HepG2 (cell line): ENCODE measurements around the gene HECTD2. TPM values are rescaled to one million over a fixed set of nuclear protein-coding genes. Genes with fewer than 3 reads are reported as not detected.

Source experiments
- ATAC-seq: fragments of 200-7000 bp; cut with Tn5 transposase; 3 replicates; pipeline ENCODE4 v1.9.1; 2020; ENCODE audit warnings: mild to moderate bottlenecking, moderate library complexity
- Bru-seq: library from RNA; stranded (reverse); fragments of 400-500 nt; gene quantifications from one replicate; lab custom pipeline; 2021; lab: Mats Ljungman, UMichigan
- BruChase-seq, 2 experiments: library from RNA; stranded (reverse); fragments of 400-500 nt; gene quantifications; one replicate each; lab custom pipeline; 2021; lab: Mats Ljungman, UMichigan
- BruUV-seq: library from RNA; stranded (reverse); fragments of 400-500 nt; replicated peaks from 2 replicates; lab custom pipeline; 2021; lab: Mats Ljungman, UMichigan
- CTCF ChIA-PET: fragments of 300-600 bp; formaldehyde crosslinking; extraction: SDS; loops from one replicate; lab custom pipeline; 2021; ENCODE audit warnings: low total read pairs, inconsistent platforms, low intra/inter-chr PET ratio; lab: Yijun Ruan, JAX
- POLR2A ChIA-PET: fragments of 350-600 bp; sonication (Branson Sonifier 250); formaldehyde crosslinking; loops from one replicate; lab custom pipeline; 2020; ENCODE audit warnings: antibody characterized with exemption, inconsistent platforms; lab: Yijun Ruan, JAX
- DNase-seq: peaks from one replicate; pipeline ENCODE4 v3.0.0-alpha.2; 2015; ENCODE audit warnings: low spot score
- FAIRE-seq: peaks from 3 replicates; lab custom pipeline; 2011; peaks lifted over from hg19 to GRCh38; lab: Jason Lieb, UNC
- H2AFZ ChIP-seq: one replicate; pipeline ENCODE4 v1.6.1; 2011; ENCODE audit warnings: low read length, inconsistent platforms
- H3K27ac ChIP-seq: fragments of 300-600 bp; 3 replicates; pipeline ENCODE4 v1.8.0; 2011; ENCODE audit warnings: mixed run types, mild to moderate bottlenecking, mixed read lengths, low read length, inconsistent platforms; ENCODE audit not compliant: insufficient read depth; ENCODE audit errors: extremely low read length
- H3K27me3 ChIP-seq, 2 experiments: fragments of 200-600 bp in 1 of 2; 2 replicates in 1 of 2; 3 replicates in 1 of 2; pipeline versions ENCODE4 v1.6.0 to v1.8.0; 2011; ENCODE audit warnings: low read length in 2 of 2, mild to moderate bottlenecking in 2 of 2, moderate library complexity in 2 of 2, inconsistent platforms in 1 of 2; ENCODE audit not compliant: insufficient read depth in 2 of 2, control insufficient read depth in 1 of 2
- H3K36me3 ChIP-seq, 2 experiments: fragments of 200-600 bp in 1 of 2; replicated peaks in 1 of 2; 2 replicates in 1 of 2; 3 replicates in 1 of 2; pipeline versions ENCODE4 v1.5.1 to v1.8.0; 2011; ENCODE audit warnings: low read length in 2 of 2, inconsistent platforms in 1 of 2; ENCODE audit not compliant: insufficient read depth in 2 of 2, control insufficient read depth in 1 of 2
- H3K4me1 ChIP-seq: 2 replicates; pipeline ENCODE4 v1.5.1; 2012; ENCODE audit warnings: low read length, inconsistent platforms; ENCODE audit not compliant: insufficient read depth
- H3K4me2 ChIP-seq: 2 replicates; pipeline ENCODE4 v1.6.0; 2011; ENCODE audit warnings: low read depth, low read length, inconsistent platforms
- H3K4me3 ChIP-seq, 3 experiments: fragments of 200-600 bp in 1 of 3; sonication (generic), shearing (Covaris generic) in 1 of 3; replicated peaks in 1 of 3; 2 replicates each; pipeline ENCODE4 v1.5.1; 2011 to 2016; ENCODE audit warnings: low read length in 3 of 3, inconsistent platforms in 2 of 3, low read depth in 2 of 3, mild to moderate bottlenecking in 2 of 3, control low read depth in 1 of 3, mixed read lengths in 1 of 3; ENCODE audit not compliant: insufficient read depth in 1 of 3
- H3K79me2 ChIP-seq: one replicate; pipeline ENCODE4 v1.6.1; 2011; ENCODE audit warnings: low read length, inconsistent platforms; ENCODE audit not compliant: insufficient read depth
- H3K9ac ChIP-seq: 2 replicates; pipeline ENCODE4 v1.6.0; 2011; ENCODE audit warnings: mild to moderate bottlenecking, low read depth, low read length, inconsistent platforms; ENCODE audit not compliant: insufficient read depth
- H3K9me3 ChIP-seq: 2 replicates; pipeline ENCODE4 v1.5.1; 2012; ENCODE audit warnings: mild to moderate bottlenecking, low read length
- H4K20me1 ChIP-seq: 2 replicates; pipeline ENCODE4 v1.6.0; 2011; ENCODE audit warnings: inconsistent platforms, mild to moderate bottlenecking, low read length, moderate library complexity; ENCODE audit not compliant: insufficient read depth
- ATF7-NPFF ChIP-seq: sonication (generic); formaldehyde crosslinking; IDR thresholded peaks from 2 replicates; pipeline ENCODE4 v1.8.1; 2023; ENCODE audit warnings: mild to moderate bottlenecking, low read depth, missing genetic modification reagents, moderate library complexity
- POLR2G ChIP-seq: fragments of 200-400 bp; formaldehyde crosslinking; IDR thresholded peaks from 2 replicates; pipeline ENCODE4 v1.6.1; 2018; ENCODE audit warnings: mild to moderate bottlenecking, low read depth, low read length, moderate library complexity
- REL ChIP-seq: sonication (generic); formaldehyde crosslinking; conservative IDR thresholded peaks from 2 replicates; pipeline ENCODE4 v1.8.0; 2022; ENCODE audit warnings: mild to moderate bottlenecking, missing genetic modification reagents, moderate library complexity
- ZBTB42 ChIP-seq: sonication (generic); formaldehyde crosslinking; IDR thresholded peaks from 2 replicates; pipeline ENCODE4 v1.5.0; 2020; ENCODE audit warnings: mild to moderate bottlenecking, missing genetic modification reagents
- ZNF274 ChIP-seq: sonication (generic); formaldehyde crosslinking; IDR thresholded peaks from 2 replicates; pipeline ENCODE4 v1.5.1; 2020; ENCODE audit warnings: mild to moderate bottlenecking, missing genetic modification reagents
- ZNF574 ChIP-seq: sonication (generic); formaldehyde crosslinking; IDR thresholded peaks from 2 replicates; pipeline ENCODE4 v1.4.0; 2020; ENCODE audit warnings: missing genetic modification reagents
- ZNF646 ChIP-seq: sonication (generic); formaldehyde crosslinking; IDR thresholded peaks from 2 replicates; pipeline ENCODE4 v1.9.0; 2021; ENCODE audit warnings: mild to moderate bottlenecking, missing genetic modification reagents
- WGBS: methylation state at CpG from one replicate; pipeline ENCODE4 v1.1.6; 2017; ENCODE audit warnings: low lambda C conversion rate; 5-methylcytosine and 5-hydroxymethylcytosine counted together
- in situ Hi-C: cut with HindIII; loops from 2 replicates; pipeline ENCODE4 v1.10.0; 2017; ENCODE audit warnings: low pct_unique_long_range_greater_than_20kb; ENCODE audit not compliant: extremely low pct_ligation_motif_present
- intact Hi-C: fragments of 100-400 bp; cut with micrococcal nuclease; formaldehyde crosslinking; loops from one replicate; pipeline ENCODE4 v1.10.0; 2022; ENCODE audit not compliant: unreplicated experiment
- long read RNA-seq, 2 experiments: library from RNA in 1 of 2; library from polyadenylated mRNA in 1 of 2; stranded (forward) in 1 of 2; unstranded in 1 of 2; transcript quantifications; one replicate each; pipeline ENCODE4 v2.0.0, GENCODE V29; 2019 to 2022
- polyA minus RNA-seq, 3 experiments: library from RNA; depleted of rRNA, polyadenylated mRNA; stranded (reverse); fragments of >200 nt; gene quantifications; 2 replicates each; pipeline ENCODE4 v1.2.3, GENCODE V29; 2011; ENCODE audit warnings: low replicate concordance in 1 of 3
- polyA plus RNA-seq, 8 experiments: library from polyadenylated mRNA; depleted of rRNA in 3 of 8; stranded (reverse) in 7 of 8; unstranded in 1 of 8; fragments of >200 nt; fragmentation: Illumina TruSeq in 4 of 8; extraction: Trizol in 4 of 8; gene quantifications; 2 replicates each; pipeline versions ENCODE4 v1.2.1 to v1.2.3, GENCODE V29; 2011 to 2016; ENCODE audit warnings: low read depth in 4 of 8, missing spikeins in 1 of 8, mixed read lengths in 1 of 8; ENCODE audit not compliant: insufficient read depth in 1 of 8
- total RNA-seq, 5 experiments: library from RNA; depleted of rRNA; stranded (reverse); fragments of >200 nt; fragmentation: Illumina TruSeq; extraction: Trizol; gene quantifications; 2 replicates each; pipeline ENCODE4 v1.2.3, GENCODE V29; 2016; ENCODE audit warnings: low read depth in 1 of 5

HECTD2 gene
- 5.1 and 5.2 TPM in 2 replicates for total RNA-seq (2016; rRNA removed; fragmentation: Illumina TruSeq; extraction: Trizol)
- 10.2 and 11.5 TPM in 2 replicates for total RNA-seq (2016; cell fraction: cytosol; rRNA removed; fragmentation: Illumina TruSeq; extraction: Trizol; ENCODE audit: low read depth)
- total RNA-seq (2016; cell fraction: insoluble cytoplasmic fraction; rRNA removed; fragmentation: Illumina TruSeq; extraction: Trizol), result 4.1 and 4.2 TPM in 2 replicates
- total RNA-seq (2016; cell fraction: membrane; rRNA removed; fragmentation: Illumina TruSeq; extraction: Trizol), result 3.0 and 3.5 TPM in 2 replicates
- total RNA-seq (2016; cell fraction: nucleus; rRNA removed; fragmentation: Illumina TruSeq; extraction: Trizol), result 12.0 and 12.8 TPM in 2 replicates
- polyA plus RNA-seq (2011; rRNA removed), result 3.2 and 3.3 TPM in 2 replicates
- polyA plus RNA-seq (2011; cell fraction: cytosol; rRNA removed), result 0.68 and 0.85 TPM in 2 replicates
- polyA plus RNA-seq (2011; cell fraction: nucleus; rRNA removed), result 3.9 and 5.8 TPM in 2 replicates
- 1.7 and 2.2 TPM in 2 replicates for polyA plus RNA-seq (2012)
- polyA plus RNA-seq (2016; cell fraction: cytosol; fragmentation: Illumina TruSeq; extraction: Trizol; ENCODE audit: low read depth), result 0.93 and 0.97 TPM in 2 replicates
- 4.1 and 4.4 TPM in 2 replicates for polyA plus RNA-seq (2016; cell fraction: insoluble cytoplasmic fraction; fragmentation: Illumina TruSeq; extraction: Trizol; ENCODE audit: low read depth)
- 1.7 and 2.1 TPM in 2 replicates for polyA plus RNA-seq (2016; cell fraction: membrane; fragmentation: Illumina TruSeq; extraction: Trizol; ENCODE audit: low read depth)
- polyA plus RNA-seq (2016; cell fraction: nucleus; fragmentation: Illumina TruSeq; extraction: Trizol; ENCODE audit: insufficient read depth, low read depth), result 18.4 and 19.3 TPM in 2 replicates
- polyA minus RNA-seq (2011; rRNA and poly(A)+ RNA removed; ENCODE audit: low replicate concordance), result 2.7 and 21.5 TPM in 2 replicates
- 1.4 and 1.6 TPM in 2 replicates for polyA minus RNA-seq (2011; cell fraction: cytosol; rRNA and poly(A)+ RNA removed)
- polyA minus RNA-seq (2011; cell fraction: nucleus; rRNA and poly(A)+ RNA removed), result 12.2 and 14.7 TPM in 2 replicates
- percentile 54 among the genes with signal in this experiment for Bru-seq, nascent RNA
- percentile 52 among the genes with signal in this experiment for BruChase-seq, experiment 1, labeled RNA remaining after a 6-hour chase
- percentile 57 among the genes with signal in this experiment for BruChase-seq, experiment 2, labeled RNA remaining after a 2-hour chase
- long read RNA-seq, experiment 1, partial matches to known transcripts, result 0 of 1 reads
- long read RNA-seq, experiment 1, other reads (novel, unspliced or antisense), result 0 of 1 reads
- long read RNA-seq, experiment 2, partial matches to known transcripts, result 0 of 1 reads
- long read RNA-seq, experiment 2, other reads (novel, unspliced or antisense), result 1 of 1 reads

DNA sequence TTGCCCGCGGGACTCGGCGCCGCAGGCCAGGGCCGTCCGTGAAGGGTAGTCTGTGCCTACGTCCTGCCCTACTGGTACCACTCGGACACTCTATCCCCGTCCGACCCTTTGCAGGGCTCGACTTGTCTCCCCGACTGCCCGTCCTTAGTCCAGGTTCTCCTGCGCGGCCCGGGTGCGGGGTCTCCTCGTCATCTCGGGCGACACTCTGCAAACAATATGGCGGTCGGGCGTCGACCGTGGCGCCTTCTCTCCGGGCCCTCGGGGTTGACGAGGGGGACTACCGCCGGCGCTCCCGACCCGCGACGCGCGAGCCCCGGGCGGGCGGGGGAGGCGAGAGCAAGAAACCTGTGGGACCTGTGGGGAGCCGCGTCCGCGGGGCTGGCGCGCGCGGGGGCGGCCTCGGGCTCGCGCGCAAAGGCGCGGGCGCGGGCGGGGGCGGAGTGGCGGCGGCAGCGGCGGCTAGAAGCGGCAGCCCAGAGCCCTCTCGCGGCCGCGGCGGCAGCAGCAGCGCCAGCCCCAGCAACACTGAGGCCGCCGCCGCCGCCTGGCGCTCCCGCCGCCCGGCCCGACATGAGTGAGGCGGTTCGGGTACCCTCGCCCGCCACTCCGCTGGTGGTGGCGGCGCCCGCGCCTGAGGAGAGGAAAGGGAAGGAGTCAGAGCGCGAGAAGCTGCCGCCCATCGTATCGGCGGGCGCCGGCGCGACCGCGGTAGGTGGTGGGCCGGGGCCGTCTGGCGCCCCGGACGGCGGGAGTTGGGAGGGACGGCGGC lies at the start of gene HECTD2:
TSS of gene HECTD2 (plus strand) at position 476 of the 769 bp plus-strand sequence. CDS start at position 571, 95 bp downstream.
- ATAC-seq (peak; percentile 87), DNase-seq (peak; percentile 49), FAIRE-seq (no peak)
- in situ Hi-C loops, result no loop called here
- intact Hi-C loops, result loop anchor here (1.0 to 10.0 kb wide), 2 partner anchors 225 to 335 kb away; no protein-coding TSS in a partner anchor
- CTCF ChIA-PET, result interaction anchor here (2.5 kb wide), 1 partner anchor 20 kb away, joined by 13 read pairs; no protein-coding TSS in a partner anchor
- Histone ChIP-seq H3K27ac (peak within 1 kb of the TSS; percentile 97), H3K9me3 (no peaks in the 10 kb centered on the region), H3K36me3 (no peaks in the 10 kb centered on the region), H3K79me2 (no peaks in the 10 kb centered on the region), H3K4me3 (peak within 1 kb of the TSS; percentile 68 to 99 (median 74)), H3K4me2 (peak within 1 kb of the TSS; percentile 89), H3K9ac (peak within 1 kb of the TSS; percentile 98), H2AFZ (peak within 1 kb of the TSS; percentile 71), H3K4me1 (peaks cover 25% of the 10 kb centered on the region), H3K27me3 (peaks cover 2 to 7% of the 10 kb centered on the region in 2 experiments; a peak in 2 of 5 replicates), H4K20me1 (no peaks in the 10 kb centered on the region)
- POLR2A ChIA-PET, result interaction anchor here (1.0 to 1.1 kb wide), 2 partner anchors 222 to 248 kb away, joined by 3 to 5 read pairs; no protein-coding TSS in a partner anchor
- BruUV-seq, result TSS peak; percentile 55
- 0% methylated on average over 21 of the region's 111 CpGs for WGBS
- TF ChIP-seq POLR2G (peak; percentile 57), REL (CRISPR knock-in tag) (peak; percentile 73; the same call in 1 of the 2 replicates), ZNF574 (CRISPR knock-in tag) (peak; percentile 71), ZNF646 (no peak), ZBTB42 (CRISPR knock-in tag) (no peak), ZNF274 (CRISPR knock-in tag) (0 out of 2 replicates have a peak, but pooled peaks have one; percentile 7), ATF7-NPFF (CRISPR knock-in tag) (no peak; the same call in 1 of the 2 replicates)
